Measurements from ENCODE around the gene C3. TPM values are rescaled to one million over a fixed set of nuclear protein-coding genes. Genes with fewer than 3 reads are reported as not detected.
"Not testable (repeated sequence)": the region's sequence is repeated elsewhere in the genome, so short reads cannot be mapped to it uniquely, and the experiment has no call there.

C3 gene
- total RNA-seq, 1 experiment from 2014 or later = 7.0 TPM

- no peak for TF ChIP-seq MAX (IDR thresholded peaks at IDR 0.05)
Measured at GRCh38 chr19:6663236-6664201, 56.9 kb downstream of the C3 start (continued).

GRCh38 chr19:6662702-6663101 lies 57.7 kb downstream of the C3 start:
- Histone ChIP-seq H3K79me2 (ENCODE audit: insufficient read depth, low read length) (no peaks in the 10 kb centered on the region), H3K4me2 (ENCODE audit: low read length) (no peak overlapping the region), H4K20me1 (ENCODE audit: insufficient read depth) (no peaks in the 10 kb centered on the region), H2AFZ (ENCODE audit: low read depth, low read length, poor library complexity, severe bottlenecking) (no peak overlapping the region), H3K27ac (ENCODE audit: low read depth, low read length) (no peak overlapping the region), H3K4me1 (ENCODE audit: control insufficient read depth in 1 of 2, insufficient read depth in 2 of 2, low read length in 2 of 2) (no peaks in the 10 kb centered on the region), H3K9me3 (ENCODE audit: control insufficient read depth in 1 of 2, insufficient read depth in 1 of 2, low read depth in 1 of 2, low read length in 2 of 2) (no peaks in the 10 kb centered on the region), H3K4me3 (replicated peaks in 1 of 2; ENCODE audit: low read depth in 1 of 2, low read length in 2 of 2) (no peak overlapping the region), H3K9me2 (ENCODE audit: insufficient read depth) (no peaks in the 10 kb centered on the region), H3K9ac (ENCODE audit: low read length) (no peak overlapping the region), H3K36me3 (ENCODE audit: control insufficient read depth in 1 of 2, insufficient read depth in 2 of 2, low read length in 2 of 2) (no peaks in the 10 kb centered on the region), H3K27me3 (ENCODE audit: insufficient read depth, low read length) (no peaks in the 10 kb centered on the region)
- ATAC-seq (no peak), DNase-seq (ENCODE audit: low read depth, low spot score) (no peak)
- TF ChIP-seq CTCF (IDR thresholded peaks at IDR 0.05 in 2 of 3, conservative IDR thresholded peaks at IDR 0.05 in 1 of 3; ENCODE audit: borderline replicate concordance in 1 of 3, insufficient read depth in 1 of 3, low read depth in 2 of 3, low read length in 2 of 3) = no peak
- no peak for TF ChIP-seq CBX3 (IDR thresholded peaks at IDR 0.05; ENCODE audit: low read depth)
- TF ChIP-seq SRF (IDR thresholded peaks at IDR 0.05; ENCODE audit: low read depth) = no peak
- no peak for TF ChIP-seq EZH2 (IDR thresholded peaks at IDR 0.05)
- TF ChIP-seq EZH2phosphoT487 (IDR thresholded peaks at IDR 0.05; ENCODE audit: borderline replicate concordance) = no peak
- intact Hi-C loops (cut with micrococcal nuclease) = no loop called here
- ChIA-PET CTCF (no interaction called here), POLR2A (no interaction called here), RAD21 (ENCODE audit: low non-redundant PET in 1 of 2, low total read pairs in 2 of 2, uncharacterized antibody in 2 of 2, unreplicated experiment in 2 of 2) (no interaction called here)
- BruUV-seq (replicated peaks) = no TSS peak

GRCh38 chr19:6661509-6662244 lies 58.8 kb downstream of the C3 start:
- CTCF ChIA-PET; H3K9me2 ChIP-seq (ENCODE audit: insufficient read depth); RAD21 ChIA-PET (ENCODE audit: low non-redundant PET in 1 of 2, low total read pairs in 2 of 2, uncharacterized antibody in 2 of 2, unreplicated experiment in 2 of 2); H3K4me2 ChIP-seq (ENCODE audit: low read length); BruUV-seq (replicated peaks); H3K79me2 ChIP-seq (ENCODE audit: insufficient read depth, low read length); H3K36me3 ChIP-seq (ENCODE audit: control insufficient read depth in 1 of 2, insufficient read depth in 2 of 2, low read length in 2 of 2); H3K27ac ChIP-seq (ENCODE audit: low read depth, low read length); DNase-seq (ENCODE audit: low read depth, low spot score); H3K4me3 ChIP-seq (replicated peaks in 1 of 2; ENCODE audit: low read depth in 1 of 2, low read length in 2 of 2); H3K27me3 ChIP-seq (ENCODE audit: insufficient read depth, low read length); H2AFZ ChIP-seq (ENCODE audit: low read depth, low read length, poor library complexity, severe bottlenecking); H3K4me1 ChIP-seq (ENCODE audit: control insufficient read depth in 1 of 2, insufficient read depth in 2 of 2, low read length in 2 of 2); intact Hi-C loops (cut with micrococcal nuclease); H3K9me3 ChIP-seq (ENCODE audit: control insufficient read depth in 1 of 2, insufficient read depth in 1 of 2, low read depth in 1 of 2, low read length in 2 of 2); H4K20me1 ChIP-seq (ENCODE audit: insufficient read depth); H3K9ac ChIP-seq (ENCODE audit: low read length); POLR2A ChIA-PET; ATAC-seq: not testable (repeated sequence)
